GM18868 (cell line): ENCODE results near the gene IL11.

Experiments used
- ATAC-seq: cut with Tn5 transposase; IDR thresholded peaks from one replicate; pipeline ENCODE4 v1.9.1; 2021; ENCODE audit warnings: mild to moderate bottlenecking, moderate library complexity; ENCODE audit not compliant: unreplicated experiment

The IL11 gene

DNA sequence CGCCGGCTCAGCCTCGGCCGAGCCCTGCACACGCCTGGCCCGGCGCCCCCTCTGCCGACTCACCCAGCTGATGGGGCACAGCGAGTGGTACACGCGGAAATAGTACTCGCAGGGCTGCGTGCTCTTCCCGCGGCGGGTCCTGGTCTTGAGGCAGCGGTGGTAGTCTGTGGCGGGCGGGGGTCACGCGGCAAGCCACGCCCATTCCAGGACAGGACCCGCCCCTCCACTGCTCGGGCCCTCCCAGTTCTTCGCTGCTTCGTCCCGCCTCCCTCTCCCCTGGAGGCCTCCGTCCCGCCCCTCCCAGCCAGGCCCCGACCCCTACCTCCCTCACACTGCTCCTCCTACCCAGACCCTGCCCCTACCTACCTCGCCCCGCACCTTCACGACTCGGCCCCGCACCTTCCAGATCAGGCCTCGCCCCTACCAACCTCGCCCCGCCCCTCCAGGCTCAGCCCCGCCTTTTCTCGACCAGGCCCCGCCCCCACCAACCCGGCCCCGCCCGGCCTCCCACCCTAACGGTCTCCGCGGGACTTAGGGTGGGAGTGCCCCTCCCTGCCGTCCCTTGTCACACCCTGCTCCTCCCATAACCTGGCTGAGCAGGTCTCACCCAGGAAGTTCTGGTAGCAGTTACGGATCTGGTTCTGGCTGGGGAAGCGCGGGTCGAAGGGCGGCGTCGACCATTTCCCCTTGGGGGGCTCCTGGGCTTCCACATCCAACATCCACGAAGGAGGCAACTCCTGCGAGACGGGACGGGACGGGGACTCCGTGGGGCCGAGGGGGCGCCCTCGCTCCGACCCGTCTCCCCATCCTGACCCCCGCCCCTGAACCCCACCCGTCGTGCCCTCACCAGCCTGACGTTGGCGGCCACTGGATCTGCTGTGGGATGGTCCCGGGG lies 16.2 kb downstream of the IL11 start:
- ATAC-seq, result no peak

DNA sequence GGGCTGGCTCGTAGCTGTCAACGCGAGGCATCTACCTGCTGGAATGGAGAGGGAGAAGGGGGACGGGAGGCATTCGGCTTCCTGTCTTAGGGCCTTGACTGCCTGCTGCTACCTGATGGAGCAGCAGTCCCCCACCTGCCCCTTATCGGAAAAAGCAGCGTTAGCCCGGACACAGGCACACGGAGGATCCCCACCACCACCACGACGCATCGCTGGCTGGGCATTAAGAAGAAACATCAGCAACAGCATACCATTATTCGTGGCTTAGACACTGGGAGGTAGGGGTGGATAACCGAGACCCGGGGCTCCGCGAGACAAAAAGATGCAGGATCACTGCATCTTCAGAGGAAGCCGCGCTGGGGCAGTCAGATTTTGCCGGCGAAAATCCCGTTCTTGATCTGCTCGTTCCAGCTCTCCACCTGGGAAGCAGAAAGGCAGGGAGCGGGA lies 16.9 kb downstream of the IL11 start:
- no peak for ATAC-seq

DNA sequence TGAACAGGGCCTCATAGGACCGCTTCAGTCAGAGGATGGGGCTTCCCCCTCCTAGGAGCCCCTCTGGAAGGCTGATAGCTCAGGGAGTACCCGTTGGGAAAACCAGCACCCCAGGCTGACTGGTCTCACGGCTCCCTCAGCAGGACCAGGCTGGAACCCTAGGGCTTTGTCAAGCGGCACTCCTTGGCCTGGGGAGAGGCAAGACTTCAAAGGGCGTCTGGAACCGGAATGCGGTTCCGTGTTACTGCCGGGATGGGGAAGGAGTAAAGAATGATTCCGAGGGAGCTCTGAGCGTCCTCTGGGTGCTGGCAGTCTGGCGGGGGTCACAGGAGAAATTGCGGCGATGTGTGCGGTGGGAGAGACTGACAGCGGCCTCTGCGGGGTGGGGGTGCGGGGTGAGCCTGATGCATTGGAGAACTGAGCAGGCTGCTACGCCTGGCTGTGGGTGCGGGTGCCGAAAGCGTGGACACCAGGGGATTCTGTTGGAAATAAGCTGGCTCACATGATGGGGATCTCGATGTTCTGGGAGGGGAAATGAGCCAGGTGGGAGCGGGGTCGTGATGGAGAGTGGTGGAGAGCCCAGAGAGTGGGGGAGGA lies 17.6 kb downstream of the IL11 start:
- ATAC-seq, result no peak

DNA sequence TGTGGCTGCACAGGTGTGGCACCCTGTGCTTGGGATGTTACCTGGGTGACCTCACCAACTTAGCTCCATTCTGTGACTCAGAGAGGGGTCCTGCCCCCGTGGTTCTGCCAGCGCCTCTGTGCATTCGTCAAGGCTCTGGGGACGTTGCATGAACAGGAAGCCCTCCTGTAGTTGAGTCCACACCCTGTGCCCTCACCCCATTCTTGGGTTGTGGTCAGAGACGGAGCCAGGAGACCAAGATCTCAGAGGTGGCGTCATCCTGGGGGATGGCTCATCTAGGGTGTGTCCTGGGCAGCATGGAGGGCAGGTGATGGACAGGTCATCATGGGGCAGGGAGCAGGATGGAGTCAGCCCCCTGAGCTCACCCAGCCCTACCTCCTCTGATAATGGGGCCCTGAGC lies 18.2 kb downstream of the IL11 start:
- no peak for ATAC-seq

DNA sequence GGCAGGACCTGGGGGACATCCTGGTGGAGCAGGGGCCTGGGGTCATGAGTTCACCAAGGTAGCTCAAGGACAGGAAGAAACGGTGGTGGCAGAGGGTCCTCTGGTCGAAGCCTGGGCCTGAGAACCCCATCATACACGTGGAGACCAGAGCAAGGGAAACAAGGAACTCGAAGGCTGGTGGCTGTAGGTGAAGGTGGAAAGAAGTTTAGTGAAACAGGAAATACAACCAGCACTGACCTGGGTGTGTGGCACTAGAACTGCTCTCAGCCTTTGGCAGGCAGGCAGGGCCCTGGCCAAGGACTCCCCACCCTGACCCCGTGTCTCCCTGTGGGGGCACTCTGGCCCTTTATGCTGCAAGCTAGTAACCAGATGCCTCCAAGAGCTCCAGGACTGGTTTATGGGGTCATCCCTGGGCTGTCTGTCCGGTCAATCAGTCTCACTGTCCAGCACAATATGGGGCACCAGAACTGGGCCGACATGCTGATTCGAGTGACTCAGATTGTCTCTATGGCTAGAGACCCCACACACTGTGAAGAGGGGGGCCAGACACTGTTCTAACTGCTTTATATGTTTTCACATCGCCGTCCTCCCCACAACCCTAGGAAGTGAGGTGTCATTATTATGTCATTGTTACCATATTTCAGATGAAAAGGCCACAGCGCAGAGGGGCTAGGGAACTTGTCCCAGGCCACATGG lies 19.5 kb downstream of the IL11 start:
- ATAC-seq, result no peak

DNA sequence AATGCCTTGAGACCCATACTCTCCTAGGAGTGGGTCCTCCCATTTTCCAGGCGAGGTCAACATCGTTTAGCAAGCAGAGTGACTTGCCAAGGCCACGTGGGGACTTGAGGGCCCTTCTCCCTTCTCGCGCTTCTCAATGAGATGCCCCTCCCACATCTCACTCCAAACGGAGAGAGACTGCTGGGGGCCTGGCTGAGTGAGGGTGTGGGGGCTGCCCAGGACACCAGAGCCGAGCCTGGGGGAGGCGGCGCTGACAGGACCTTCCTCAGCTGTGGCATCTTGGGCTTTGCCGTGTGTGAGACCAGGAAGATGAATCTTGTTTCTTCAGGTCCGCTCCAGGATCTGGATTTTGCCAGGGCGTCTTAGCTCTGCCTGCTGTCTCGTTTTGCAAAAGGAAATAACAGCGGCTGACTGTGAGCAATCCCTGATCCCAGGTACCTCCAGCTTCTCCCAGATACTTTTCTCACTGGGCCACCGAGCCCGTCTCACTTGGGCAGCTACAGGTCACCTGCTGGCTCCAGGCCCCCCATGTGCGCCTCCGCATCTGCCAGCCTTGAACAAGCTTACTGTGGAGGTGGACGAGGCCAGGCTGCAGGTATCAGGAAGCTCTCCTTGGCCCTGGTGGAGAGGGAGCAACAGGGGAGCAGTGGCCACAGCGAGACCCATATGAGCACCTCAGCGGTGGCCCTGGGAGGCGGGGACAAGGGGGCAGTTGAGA lies 21.8 kb downstream of the IL11 start:
- ATAC-seq, result no peak

DNA sequence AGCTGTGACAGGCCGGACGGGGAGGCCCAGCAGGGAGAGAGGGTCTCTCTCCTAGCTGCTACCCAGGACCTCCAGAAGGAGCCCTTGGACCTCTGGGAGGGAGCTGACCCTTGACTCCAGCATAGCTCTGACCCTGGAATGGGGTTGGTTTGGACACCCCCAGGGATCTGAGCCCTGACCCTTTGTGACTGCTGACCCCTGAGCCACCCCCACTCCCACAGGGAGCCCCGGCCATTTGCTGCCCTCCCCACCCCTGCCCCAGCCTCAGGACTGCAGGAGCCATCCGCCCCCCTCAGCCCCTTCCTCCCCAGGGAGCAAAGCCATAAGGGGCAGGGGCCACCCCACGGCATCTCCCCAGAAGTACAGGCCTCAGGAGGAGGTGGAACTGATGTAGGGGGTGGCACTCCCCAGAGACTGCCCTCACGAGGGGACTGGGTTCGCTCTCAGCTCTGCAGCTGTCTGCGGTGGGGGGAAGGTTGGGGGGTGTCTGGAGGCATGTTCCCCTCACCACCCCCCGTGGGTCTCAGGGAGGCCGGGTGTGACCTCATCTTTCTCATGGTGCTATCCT lies 22.7 kb downstream of the IL11 start:
- no peak for ATAC-seq

DNA sequence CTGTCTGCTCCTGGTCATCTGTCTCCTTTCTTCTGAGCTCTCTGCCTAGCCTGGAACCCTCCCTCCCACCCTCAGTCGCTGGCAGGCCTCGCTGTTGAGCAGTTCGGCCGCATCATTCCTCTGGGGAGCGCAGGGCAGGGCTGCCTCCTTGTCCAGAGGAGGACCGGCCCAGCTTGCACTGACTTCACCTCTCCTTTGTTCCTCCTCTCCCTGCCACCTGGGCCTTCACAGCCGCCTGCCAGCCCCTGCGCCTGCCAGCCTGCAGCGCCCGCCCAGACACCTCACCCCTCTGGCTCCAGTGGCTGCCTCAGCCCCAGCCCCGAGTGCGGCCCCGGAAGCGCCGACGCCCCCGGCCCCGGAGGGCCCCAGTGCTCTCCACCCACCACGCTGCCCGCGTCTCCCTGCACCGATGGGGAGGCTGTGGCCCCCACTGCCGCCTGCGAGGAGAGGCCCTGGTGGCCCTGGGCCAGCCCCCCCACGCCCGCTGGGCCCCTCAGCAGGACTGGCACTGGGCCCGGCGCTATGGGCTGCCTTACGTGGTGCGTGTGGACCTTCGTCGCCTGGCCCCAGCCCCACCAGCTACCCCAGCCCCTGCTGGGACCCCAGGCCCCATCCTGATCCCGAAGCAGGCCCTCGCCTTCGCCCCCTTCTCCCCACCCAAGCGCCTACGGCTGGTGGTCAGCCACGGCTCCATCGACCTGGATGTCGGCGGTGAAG lies 23.4 kb downstream of the IL11 start:
- no peak for ATAC-seq

DNA sequence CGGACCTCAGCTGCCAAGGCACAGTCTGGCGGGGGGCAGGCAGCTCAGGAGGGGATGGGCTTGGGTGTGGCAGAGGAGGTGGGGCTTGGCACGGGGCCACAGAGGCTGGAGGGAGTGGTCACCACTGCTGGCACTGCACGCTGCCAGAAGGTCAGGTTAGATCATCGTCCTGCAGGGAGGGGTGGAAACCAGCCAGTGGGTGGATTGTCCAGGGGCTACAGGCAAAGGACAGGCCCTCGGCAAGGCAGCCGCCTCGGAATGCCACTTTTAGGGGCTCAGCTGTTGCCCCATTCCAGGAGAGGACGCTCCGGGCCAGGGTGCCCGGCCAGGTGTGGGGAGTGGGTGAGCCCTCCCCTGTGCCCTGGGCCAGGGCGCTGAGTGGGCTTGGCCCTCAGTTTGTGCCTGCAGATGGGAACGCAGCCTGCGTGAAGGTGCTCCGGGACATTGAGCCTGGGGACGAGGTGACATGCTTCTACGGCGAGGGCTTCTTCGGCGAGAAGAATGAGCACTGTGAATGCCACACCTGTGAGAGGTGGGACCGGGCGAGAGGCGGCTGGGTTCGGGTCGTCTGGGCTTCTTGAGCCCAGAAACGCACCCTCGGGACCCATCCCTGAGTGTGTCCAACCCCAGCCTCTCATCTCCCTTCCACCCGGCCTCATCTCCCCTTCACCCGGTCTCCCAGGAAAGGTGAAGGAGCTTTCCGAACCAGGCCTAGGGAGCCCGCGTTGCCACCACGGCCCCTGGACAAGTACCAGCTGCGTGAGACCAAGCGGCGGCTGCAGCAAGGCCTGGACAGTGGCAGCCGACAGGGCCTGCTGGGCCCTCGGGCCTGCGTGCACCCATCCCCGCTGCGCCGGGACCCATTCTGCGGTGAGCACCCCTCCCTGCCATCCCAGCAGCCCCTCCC lies 24.2 kb downstream of the IL11 start:
- ATAC-seq, result no peak

DNA sequence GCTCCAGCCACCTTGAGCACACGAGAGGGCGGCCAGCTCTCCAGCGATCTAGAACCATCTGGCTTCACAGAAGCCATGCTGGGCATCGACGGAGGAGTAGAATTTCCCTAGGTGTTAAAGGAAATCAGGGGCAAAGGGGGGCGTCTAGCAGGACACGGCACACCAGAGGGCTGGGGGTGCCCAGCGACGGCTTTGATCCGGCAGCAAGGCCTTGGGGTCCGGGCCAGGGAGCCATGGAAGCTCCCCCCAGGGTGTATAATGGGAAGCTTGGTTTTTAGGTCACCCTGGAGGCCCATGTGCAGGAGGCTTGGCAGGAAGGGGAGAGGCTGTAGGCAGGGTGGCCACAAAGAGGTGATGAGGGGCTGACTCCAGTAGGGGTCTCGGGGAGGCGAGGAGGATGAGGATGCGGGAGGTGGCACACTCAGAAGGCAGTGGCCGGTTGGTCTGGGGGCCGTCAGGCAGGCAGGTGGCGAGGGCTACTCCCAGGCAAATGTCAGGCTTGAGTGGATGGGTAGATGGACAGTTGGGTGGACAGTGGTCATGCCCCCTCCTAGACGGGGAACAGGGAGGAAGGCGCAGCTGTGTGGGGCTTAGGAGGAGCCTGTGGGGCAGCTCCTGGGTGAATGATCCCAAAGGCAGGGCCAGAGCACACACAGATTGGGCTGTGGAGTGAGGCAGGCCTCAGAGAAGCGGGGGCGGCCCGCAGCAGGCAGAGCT lies 25.0 kb downstream of the IL11 start:
- ATAC-seq, result no peak

DNA sequence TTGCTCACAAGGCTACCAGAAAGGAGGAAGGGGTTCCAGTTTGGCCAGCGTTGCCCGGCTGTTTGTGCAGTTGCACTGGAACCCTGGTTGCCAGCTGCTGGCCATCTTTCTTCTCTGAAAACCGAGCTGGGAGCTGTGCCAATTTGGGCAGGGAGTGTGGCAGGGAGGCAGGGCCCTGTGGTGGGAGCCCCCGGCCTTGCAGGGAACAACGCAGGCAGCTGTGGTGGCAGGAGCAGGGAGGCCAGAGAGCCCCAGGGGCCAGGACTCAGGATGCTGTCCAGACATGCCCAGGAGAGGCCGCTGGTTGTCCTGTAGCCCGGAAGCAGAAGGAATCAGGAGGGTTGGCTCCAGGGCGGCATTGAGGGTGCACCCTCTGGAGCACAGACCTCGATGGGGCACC lies 25.8 kb downstream of the IL11 start:
- ATAC-seq, result no peak

DNA sequence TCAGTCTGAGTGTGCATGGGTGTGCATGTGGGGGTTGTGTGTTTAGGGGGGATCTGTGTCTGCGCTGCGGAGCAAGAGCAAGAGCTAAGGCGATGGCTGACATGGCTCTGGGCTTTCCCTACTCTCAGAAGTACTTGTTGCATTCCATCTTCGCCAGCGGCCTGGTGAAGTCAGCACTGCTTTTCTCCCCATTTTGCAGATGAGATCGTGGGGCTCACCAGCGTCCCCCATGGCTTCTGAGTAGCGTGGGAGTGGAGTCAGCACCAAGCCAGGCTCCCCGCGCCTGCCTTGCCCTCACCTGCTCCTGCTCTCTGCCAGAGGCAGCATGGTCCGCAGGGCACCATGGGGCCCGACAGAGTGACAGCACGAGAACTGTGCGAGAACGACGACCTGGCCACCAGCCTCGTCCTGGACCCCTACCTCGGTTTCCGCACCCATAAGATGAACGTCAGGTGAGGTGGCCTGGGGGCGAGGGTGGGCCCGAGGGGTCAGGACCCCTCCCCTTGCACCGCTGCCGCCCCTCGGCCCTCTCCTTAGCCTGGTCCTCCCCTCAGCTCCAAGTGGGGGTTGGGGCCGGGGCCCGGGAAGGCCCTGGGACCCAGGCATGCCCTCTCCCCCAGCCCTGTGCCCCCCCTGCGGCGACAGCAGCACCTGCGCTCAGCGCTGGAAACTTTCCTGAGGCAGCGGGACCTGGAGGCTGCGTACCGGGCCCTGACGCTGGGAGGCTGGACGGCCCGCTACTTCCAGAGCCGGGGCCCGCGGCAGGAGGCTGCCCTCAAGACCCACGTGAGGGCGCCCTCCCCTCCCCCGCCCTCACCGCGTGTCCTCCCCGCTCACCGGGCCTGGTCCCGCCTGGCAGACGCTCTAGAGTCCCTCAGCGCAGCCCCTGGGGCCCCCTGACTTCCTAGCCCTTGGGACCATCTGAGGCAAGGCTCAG lies 28.4 kb downstream of the IL11 start:
- no peak for ATAC-seq

DNA sequence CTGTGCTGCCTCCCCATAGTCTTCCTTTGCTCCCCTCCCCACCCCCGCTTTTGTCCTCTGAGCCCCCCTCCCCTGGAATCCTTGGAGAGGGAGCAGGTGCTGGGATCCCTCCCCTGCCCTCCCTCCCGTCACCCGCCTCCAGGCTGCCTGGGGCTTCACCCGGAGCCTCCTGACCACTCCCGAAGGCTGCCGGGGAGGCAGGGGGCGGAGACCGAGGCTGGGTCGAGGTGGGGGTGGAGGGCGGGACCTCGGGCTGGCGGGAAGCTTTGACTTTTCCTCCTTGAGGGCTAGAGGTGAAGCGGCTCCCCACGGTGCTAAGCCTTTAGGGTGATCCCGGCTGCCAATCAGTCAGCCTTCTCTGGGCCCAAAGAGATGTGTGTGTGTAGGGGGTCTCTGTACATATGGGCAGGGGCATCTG lies 29.1 kb downstream of the IL11 start:
- no peak for ATAC-seq

DNA sequence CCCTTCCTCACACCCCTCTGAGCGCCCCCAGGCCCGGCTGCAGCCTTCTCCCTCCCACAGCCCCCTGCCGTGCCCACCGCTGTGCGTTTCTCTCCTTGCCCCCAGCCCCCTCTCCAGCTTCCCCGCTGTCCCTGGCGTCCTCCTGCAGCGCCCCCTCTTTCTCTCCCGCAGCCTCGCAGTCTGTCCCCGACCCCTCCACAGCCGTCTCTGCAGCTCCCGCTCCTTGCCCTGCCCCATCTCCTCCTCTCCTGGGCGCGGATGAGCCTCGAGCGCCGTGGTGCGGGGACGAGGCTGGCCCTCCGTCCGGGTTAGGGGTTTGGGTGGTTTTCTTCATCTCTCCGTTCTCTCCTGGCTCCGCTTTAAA lies 29.5 kb downstream of the IL11 start:
- no peak for ATAC-seq

DNA sequence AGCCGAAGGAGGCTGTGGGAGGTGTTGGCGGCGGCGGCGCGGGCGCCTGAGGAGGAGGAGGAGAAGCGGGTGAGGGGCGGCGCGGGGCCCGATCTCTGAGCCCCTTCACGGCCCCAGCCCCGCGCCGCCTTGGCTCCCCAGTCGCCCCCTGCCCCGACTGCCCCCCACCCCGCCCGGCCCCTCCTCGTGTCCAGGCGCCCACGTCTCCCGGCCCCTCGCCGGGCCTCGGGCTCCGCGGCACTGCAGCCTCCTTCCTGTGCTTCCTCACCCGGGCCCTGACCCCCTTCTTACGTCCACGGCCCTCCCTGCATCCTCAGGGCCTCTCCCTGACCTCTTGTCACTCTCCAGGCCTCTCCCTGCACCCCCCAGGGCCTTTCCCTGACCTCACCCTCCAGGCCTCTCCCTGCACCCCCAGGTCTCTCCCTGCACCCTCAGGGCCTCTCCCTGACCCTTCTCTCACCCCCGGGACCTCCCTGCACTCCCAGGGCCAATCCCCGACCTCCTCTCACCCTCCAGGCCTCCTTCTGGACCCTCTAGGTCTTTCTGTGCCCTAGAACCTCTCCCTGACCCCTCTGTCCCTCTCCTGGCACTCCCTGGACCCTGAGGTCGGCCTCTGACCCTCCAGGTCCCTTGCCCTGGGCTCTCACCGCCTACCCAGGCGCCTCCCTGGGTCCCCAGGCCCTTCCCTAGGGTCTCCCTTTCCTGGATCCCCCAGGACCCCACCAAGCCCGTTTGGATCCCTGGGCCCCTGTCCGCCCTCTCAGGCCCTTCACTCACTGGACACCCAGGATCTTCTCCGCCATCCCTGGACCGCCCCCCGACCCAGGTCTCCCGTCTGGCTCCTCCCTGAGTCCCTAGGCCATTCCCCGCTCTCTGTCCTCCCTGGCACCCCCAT lies 30.1 kb downstream of the IL11 start:
- no peak for ATAC-seq

DNA sequence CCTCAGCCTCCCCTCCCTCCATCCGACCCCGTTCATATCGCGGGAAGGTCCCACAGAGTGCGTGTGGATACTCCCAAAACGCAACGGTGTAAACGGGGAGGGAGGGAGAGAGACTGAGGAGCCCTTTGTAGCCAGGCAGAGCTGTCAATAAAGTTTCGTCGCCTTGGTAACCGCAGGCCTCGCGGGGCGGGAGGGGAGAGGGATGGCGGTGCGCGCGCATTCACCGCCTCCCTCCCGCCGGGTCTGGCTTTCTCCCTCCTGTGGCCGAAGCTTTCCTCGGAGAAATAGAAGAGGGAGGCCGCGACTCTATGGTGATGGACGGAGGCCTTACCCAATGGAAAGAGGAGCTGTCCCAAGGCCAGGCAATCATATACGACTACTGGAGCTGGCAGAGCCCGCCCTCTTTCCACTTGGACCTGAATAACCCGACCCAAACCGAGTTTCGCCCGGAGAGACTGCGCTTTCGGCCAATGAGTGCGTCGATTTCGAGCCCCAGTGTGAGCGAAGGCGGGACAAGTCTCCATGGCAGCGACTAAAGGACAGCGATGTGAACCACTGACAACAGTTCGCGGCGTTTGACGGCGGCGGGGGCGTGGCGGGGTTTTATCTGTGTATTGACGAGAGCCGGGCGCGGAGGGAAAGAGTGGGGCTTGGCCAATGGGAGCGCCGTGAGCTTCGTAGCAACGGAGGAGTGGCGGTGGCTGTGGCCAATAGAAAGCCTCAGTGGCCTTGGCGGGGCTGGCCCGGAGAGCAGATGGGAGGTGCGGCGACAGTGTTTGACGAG lies 31.0 kb downstream of the IL11 start, which contains the start of gene KMT5C:
KMT5C (plus strand) TSS at position 772 of the 784 bp plus-strand sequence. CDS start 2,061 bp downstream, outside the sequence.
- ATAC-seq, result peak; percentile 83
